ENCODE measurements around the gene FUOM. TPM values are rescaled to one million over a fixed set of nuclear protein-coding genes. Genes with fewer than 3 reads are reported as not detected.
A peak's percentile ranks its signal among the peaks of the same experiment; 100 is the strongest.

FUOM gene
- total and polyA plus RNA-seq, 10 of the 15 experiments (the other 5 are each of a cell fraction or from before 2014, with no cell fraction given) = 1.8 to 41.7 (median 25.6) TPM

DNA sequence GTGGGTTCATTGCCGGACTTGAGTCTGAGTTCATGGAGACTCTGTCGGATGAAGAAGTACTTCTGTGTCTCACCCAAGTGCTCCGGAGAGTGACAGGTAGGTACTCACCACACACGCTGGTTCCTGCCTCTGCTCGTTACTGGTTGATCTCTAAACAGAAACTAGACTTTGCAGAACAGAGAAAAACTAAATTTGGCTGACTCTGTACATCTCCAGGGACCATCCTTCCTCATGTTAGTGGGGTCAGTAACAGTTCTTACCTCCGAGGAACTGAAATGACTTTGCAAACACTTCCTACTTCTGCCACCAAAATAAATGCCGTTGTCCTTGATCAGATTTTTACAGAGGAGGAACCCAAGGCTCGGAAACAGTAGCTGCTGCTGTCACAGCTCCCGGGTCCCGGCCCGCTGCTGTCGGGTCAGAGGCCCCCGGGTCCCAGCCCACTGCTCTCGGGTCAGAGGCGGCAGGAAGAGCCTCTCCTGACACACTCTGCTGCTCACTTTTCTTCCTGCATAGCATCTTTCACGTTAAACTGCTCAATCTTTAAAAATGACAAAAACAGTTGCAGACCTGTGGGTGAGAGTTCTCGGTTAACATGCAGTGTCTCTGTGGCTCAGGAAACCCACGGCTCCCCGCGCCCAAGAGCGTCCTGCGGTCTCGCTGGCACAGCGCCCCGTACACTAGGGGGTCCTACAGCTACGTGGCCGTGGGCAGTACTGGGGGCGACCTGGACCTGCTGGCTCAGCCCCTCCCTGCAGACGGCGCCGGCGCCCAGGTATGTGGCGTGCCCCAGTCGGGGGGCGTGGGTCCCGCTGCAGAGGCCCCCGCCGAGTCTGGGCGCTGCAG, 31.4 kb upstream of the FUOM start:
- Histone ChIP-seq H3K4me2 (ENCODE audit: control insufficient read depth, insufficient read depth) (peak overlapping the region; percentile 96), H2AFZ (ENCODE audit: control insufficient read depth, low read depth, low read length) (peak overlapping the region; percentile 42), H3K79me2 (ENCODE audit: control insufficient read depth, insufficient read depth, low read length) (peaks cover 5% of the 10 kb centered on the region), H3K36me3 (ENCODE audit: control insufficient read depth in 2 of 2, insufficient read depth in 2 of 2, low read length in 1 of 2) (no peaks in the 10 kb centered on the region), H3K27me3 (replicated peaks in 1 of 2; ENCODE audit: control insufficient read depth in 2 of 2, insufficient read depth in 2 of 2, low read length in 1 of 2) (no peaks in the 10 kb centered on the region), H3K4me1 (ENCODE audit: control insufficient read depth, insufficient read depth, low read length) (peaks cover 35% of the 10 kb centered on the region), H3K4me3 (peak overlapping the region; percentile 78), H3K9ac (ENCODE audit: control insufficient read depth, insufficient read depth, low read length) (peak overlapping the region; percentile 70), H3K27ac (ENCODE audit: control insufficient read depth, insufficient read depth) (peak overlapping the region; percentile 92), H3K9me3 (replicated peaks; ENCODE audit: control insufficient read depth, insufficient read depth, low read length) (no peaks in the 10 kb centered on the region), H4K20me1 (ENCODE audit: control insufficient read depth, insufficient read depth) (no peaks in the 10 kb centered on the region)
- peak; percentile 100 for FAIRE-seq
- ChIA-PET SMC1A (ENCODE audit: uncharacterized antibody, unreplicated experiment) (interaction anchor here (1.4 to 4.5 kb wide), 5 partner anchors 12 to 27 kb away, joined by 4 to 21 read pairs (median 11); no protein-coding TSS in a partner anchor), CTCF (interaction anchor here (0.5 to 2.0 kb wide), 3 partner anchors 11 to 81 kb away, joined by 3 to 5 read pairs (median 4); no protein-coding TSS in a partner anchor), RAD21 (ENCODE audit: unreplicated experiment) (interaction anchor here (0.7 to 3.0 kb wide), 6 partner anchors 10 to 114 kb away, joined by 3 to 16 read pairs (median 9); partner anchors contain the start of genes ECHS1 and PAOX), POLR2A (interaction anchor here (1.0 to 4.5 kb wide), 8 partner anchors 11 to 818 kb away, joined by 3 to 31 read pairs (median 4); partner anchors contain the start of genes ECHS1 and PAOX)
- in situ Hi-C loops (cut with MboI) = no loop called here
- ATAC-seq = peak; percentile 85
- TSS peak; percentile 48 for BruUV-seq (replicated peaks)
- peak; percentile 99 for DNase-seq (ENCODE audit: low read depth, low spot score)
- 1% methylated on average over 34 of the region's 39 CpGs for WGBS (ENCODE audit: insufficient coverage, insufficient replicate concordance, low lambda C conversion rate, missing lambda C conversion rate)
- intact Hi-C loops (cut with micrococcal nuclease; ENCODE audit: unreplicated experiment) = loop anchor here (1.0 to 2.0 kb wide), 3 partner anchors 11 to 18 kb away; partner anchors contain the start of gene ECHS1
- TF ChIP-seq CHD4 (IDR thresholded peaks at IDR 0.05) (no peak), CREM (IDR thresholded peaks at IDR 0.05; ENCODE audit: low read depth) (peak; percentile 70), CHD1 (IDR thresholded peaks at IDR 0.05; ENCODE audit: low read depth, low read length) (no peak), PRDM15 (CRISPR knock-in tag; IDR thresholded peaks at IDR 0.05) (no peak), IKZF2 (IDR thresholded peaks at IDR 0.05) (peak; percentile 90 to 93), STAT1 (conservative IDR thresholded peaks at IDR 0.05) (no peak), CEBPB (IDR thresholded peaks at IDR 0.05; ENCODE audit: borderline replicate concordance in 1 of 2, low read depth in 2 of 2, low read length in 2 of 2) (no peak), POLR2AphosphoS5 (IDR thresholded peaks at IDR 0.05; ENCODE audit: low read length) (peak; percentile 62), EZH2 (IDR thresholded peaks at IDR 0.05; ENCODE audit: borderline replicate concordance, control insufficient read depth, low read depth, low read length) (no peak), SMAD5 (IDR thresholded peaks at IDR 0.05; ENCODE audit: low read depth) (peak; percentile 47; the same call in 1 of the 2 replicates), PAX8 (IDR thresholded peaks at IDR 0.05) (no peak)
- TF ChIP-seq, protein P1, sequence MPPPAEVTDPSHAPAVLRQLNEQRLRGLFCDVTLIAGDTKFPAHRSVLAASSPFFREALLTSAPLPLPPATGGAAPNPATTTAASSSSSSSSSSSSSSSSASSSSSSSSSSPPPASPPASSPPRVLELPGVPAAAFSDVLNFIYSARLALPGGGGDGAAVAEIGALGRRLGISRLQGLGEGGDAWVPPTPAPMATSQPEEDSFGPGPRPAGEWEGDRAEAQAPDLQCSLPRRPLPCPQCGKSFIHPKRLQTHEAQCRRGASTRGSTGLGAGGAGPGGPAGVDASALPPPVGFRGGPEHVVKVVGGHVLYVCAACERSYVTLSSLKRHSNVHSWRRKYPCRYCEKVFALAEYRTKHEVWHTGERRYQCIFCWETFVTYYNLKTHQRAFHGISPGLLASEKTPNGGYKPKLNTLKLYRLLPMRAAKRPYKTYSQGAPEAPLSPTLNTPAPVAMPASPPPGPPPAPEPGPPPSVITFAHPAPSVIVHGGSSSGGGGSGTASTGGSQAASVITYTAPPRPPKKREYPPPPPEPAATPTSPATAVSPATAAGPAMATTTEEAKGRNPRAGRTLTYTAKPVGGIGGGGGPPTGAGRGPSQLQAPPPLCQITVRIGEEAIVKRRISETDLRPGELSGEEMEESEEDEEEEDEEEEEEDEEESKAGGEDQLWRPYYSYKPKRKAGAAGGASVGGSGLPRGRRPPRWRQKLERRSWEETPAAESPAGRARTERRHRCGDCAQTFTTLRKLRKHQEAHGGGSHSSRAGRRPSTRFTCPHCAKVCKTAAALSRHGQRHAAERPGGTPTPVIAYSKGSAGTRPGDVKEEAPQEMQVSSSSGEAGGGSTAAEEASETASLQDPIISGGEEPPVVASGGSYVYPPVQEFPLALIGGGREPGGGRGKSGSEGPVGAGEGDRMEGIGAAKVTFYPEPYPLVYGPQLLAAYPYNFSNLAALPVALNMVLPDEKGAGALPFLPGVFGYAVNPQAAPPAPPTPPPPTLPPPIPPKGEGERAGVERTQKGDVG (CRISPR knock-in tag; IDR thresholded peaks at IDR 0.05) = no peak
- TF ChIP-seq, protein P2, sequence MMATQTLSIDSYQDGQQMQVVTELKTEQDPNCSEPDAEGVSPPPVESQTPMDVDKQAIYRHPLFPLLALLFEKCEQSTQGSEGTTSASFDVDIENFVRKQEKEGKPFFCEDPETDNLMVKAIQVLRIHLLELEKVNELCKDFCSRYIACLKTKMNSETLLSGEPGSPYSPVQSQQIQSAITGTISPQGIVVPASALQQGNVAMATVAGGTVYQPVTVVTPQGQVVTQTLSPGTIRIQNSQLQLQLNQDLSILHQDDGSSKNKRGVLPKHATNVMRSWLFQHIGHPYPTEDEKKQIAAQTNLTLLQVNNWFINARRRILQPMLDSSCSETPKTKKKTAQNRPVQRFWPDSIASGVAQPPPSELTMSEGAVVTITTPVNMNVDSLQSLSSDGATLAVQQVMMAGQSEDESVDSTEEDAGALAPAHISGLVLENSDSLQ (IDR thresholded peaks at IDR 0.05) = peak; percentile 97
